ENCODE measurements around the gene TSHZ3.

Gene TSHZ3

GRCh38 chr19:31278555-31279435, 70.4 kb downstream of the TSHZ3 start:
- ChIA-PET CTCF (no interaction called here), POLR2A (no interaction called here)
- TF ChIP-seq CTCF (IDR thresholded peaks at IDR 0.05; ENCODE audit: control extremely low read depth, extremely low read depth, low read depth, missing control alignments): no peak
- DNase-seq (ENCODE audit: extremely low spot score): no peak

GRCh38 chr19:31277516-31277915, 71.7 kb downstream of the TSHZ3 start:
- CTCF ChIA-PET: no interaction called here
- no peak for TF ChIP-seq CTCF (IDR thresholded peaks at IDR 0.05; ENCODE audit: control extremely low read depth, extremely low read depth, low read depth, missing control alignments)
- POLR2A ChIA-PET: no interaction called here
- no peak for DNase-seq (ENCODE audit: extremely low spot score)

GRCh38 chr19:31276831-31277230, 72.4 kb downstream of the TSHZ3 start:
- ChIA-PET CTCF (no interaction called here), POLR2A (no interaction called here)
- DNase-seq (ENCODE audit: extremely low spot score): no peak
- TF ChIP-seq CTCF (IDR thresholded peaks at IDR 0.05; ENCODE audit: control extremely low read depth, extremely low read depth, low read depth, missing control alignments): no peak

- ChIA-PET POLR2A (no interaction called here), CTCF (no interaction called here)
- DNase-seq (ENCODE audit: extremely low spot score): no peak
- no peak for TF ChIP-seq CTCF (IDR thresholded peaks at IDR 0.05; ENCODE audit: control extremely low read depth, extremely low read depth, low read depth, missing control alignments)
Measured at GRCh38 chr19:31275068-31275334, 74.2 kb downstream of the TSHZ3 start.

GRCh38 chr19:31274251-31275067, 74.8 kb downstream of the TSHZ3 start:
- ChIA-PET CTCF (interaction anchor here (1.3 kb wide), 1 partner anchor 23 kb away, joined by 4 read pairs; no protein-coding TSS in a partner anchor), POLR2A (no interaction called here)
- no peak for TF ChIP-seq CTCF (IDR thresholded peaks at IDR 0.05; ENCODE audit: control extremely low read depth, extremely low read depth, low read depth, missing control alignments)
- DNase-seq (ENCODE audit: extremely low spot score): no peak

GRCh38 chr19:31272583-31273106, 76.6 kb downstream of the TSHZ3 start:
- no peak for TF ChIP-seq CTCF (IDR thresholded peaks at IDR 0.05; ENCODE audit: control extremely low read depth, extremely low read depth, low read depth, missing control alignments)
- CTCF ChIA-PET: no interaction called here
- POLR2A ChIA-PET: no interaction called here
- no peak for DNase-seq (ENCODE audit: extremely low spot score)
